Gastroesophageal sphincter (tissue), 3 donors: ENCODE measurements around the gene TMEM163.

Source experiments
- EP300 ChIP-seq: sonication (generic); formaldehyde crosslinking; IDR thresholded peaks from one replicate; pipeline ENCODE4 v1.6.1; 2017; ENCODE audit warnings: antibody characterized with exemption, mild to moderate bottlenecking
- POLR2A ChIP-seq, 2 donors: fragments of 450-650 bp; IDR thresholded peaks; one replicate each; pipeline ENCODE4 v1.6.1; 2017; ENCODE audit warnings: antibody characterized with exemption in 2 of 2, mild to moderate bottlenecking in 2 of 2, moderate library complexity in 1 of 2
- POLR2AphosphoS5 ChIP-seq: sonication (generic); formaldehyde crosslinking; IDR thresholded peaks from one replicate; pipeline ENCODE4 v1.6.1; 2017; ENCODE audit warnings: antibody characterized with exemption
- TF ChIP-seq, protein P1 (sequence below), 4 experiments: fragments of 200-600 bp in 2 of 4; fragments of 450-650 bp in 2 of 4; sonication (generic) in 1 of 4; IDR thresholded peaks; one replicate each; pipeline ENCODE4 v1.5.1; 2017 to 2019; ENCODE audit warnings: antibody characterized with exemption in 4 of 4, mild to moderate bottlenecking in 2 of 4, moderate library complexity in 2 of 4

DNA sequence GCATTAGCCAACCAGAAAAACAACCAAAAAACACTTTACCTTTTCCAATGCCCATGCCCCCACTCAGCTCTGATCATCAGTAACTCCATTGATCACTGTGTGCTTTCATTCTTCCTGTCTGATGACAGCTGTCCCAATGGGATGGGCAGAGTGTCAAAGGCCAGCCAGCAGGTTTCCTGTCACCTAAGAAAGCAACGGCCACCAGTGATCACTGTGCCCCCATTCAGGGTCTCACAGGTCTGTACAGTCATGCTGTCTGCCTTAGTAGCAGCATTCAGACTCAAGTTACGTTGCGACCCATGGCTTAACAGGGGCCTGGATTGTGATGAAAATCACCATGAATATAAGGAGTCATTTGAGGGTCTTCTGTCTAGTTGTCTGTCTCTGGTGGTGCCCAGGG lies 280.4 kb downstream of the TMEM163 start:
- TF ChIP-seq, protein P1, sequence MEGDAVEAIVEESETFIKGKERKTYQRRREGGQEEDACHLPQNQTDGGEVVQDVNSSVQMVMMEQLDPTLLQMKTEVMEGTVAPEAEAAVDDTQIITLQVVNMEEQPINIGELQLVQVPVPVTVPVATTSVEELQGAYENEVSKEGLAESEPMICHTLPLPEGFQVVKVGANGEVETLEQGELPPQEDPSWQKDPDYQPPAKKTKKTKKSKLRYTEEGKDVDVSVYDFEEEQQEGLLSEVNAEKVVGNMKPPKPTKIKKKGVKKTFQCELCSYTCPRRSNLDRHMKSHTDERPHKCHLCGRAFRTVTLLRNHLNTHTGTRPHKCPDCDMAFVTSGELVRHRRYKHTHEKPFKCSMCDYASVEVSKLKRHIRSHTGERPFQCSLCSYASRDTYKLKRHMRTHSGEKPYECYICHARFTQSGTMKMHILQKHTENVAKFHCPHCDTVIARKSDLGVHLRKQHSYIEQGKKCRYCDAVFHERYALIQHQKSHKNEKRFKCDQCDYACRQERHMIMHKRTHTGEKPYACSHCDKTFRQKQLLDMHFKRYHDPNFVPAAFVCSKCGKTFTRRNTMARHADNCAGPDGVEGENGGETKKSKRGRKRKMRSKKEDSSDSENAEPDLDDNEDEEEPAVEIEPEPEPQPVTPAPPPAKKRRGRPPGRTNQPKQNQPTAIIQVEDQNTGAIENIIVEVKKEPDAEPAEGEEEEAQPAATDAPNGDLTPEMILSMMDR (IDR thresholded peaks at IDR 0.05): no peak
- no peak for TF ChIP-seq POLR2AphosphoS5
- no peak for TF ChIP-seq POLR2A (IDR thresholded peaks at IDR 0.05)
- no peak for TF ChIP-seq EP300
